ENCODE data around the gene FCRLB. TPM values are rescaled to one million over a fixed set of nuclear protein-coding genes. Genes with fewer than 3 reads are reported as not detected.

The FCRLB gene
- total RNA-seq, 4 donors from 2014 or later, result 0.15 to 0.81 (median 0.23) TPM; not detected in 1

GRCh38 chr1:161731981-161732718 lies 10.8 kb downstream of the FCRLB start:
- H3K27ac ChIP-seq, result no peak overlapping the region
- no peaks in the 10 kb centered on the region for H3K36me3 ChIP-seq
- H3K9me3 ChIP-seq, result no peaks in the 10 kb centered on the region
- peaks cover 0 to 7% (median 0%) of the 10 kb centered on the region in 3 donors for H3K4me1 ChIP-seq
- TF ChIP-seq EP300 (IDR thresholded peaks at IDR 0.05) (no peak), POLR2A (IDR thresholded peaks at IDR 0.05) (no peak), POLR2AphosphoS5 (IDR thresholded peaks at IDR 0.05) (no peak), CTCF (IDR thresholded peaks at IDR 0.05) (no peak)
- H3K27me3 ChIP-seq, result peaks cover 3% of the 10 kb centered on the region
- WGBS, 2 donors (ENCODE audit: low coverage in 1 of 2), result 73 to 81% methylated on average over 5 of the region's 5 CpGs
- no peak for ATAC-seq
- H3K4me3 ChIP-seq, result no peak overlapping the region

- no peaks in the 10 kb centered on the region for H3K4me1 ChIP-seq
- ATAC-seq, result no peak
- WGBS, 2 donors (ENCODE audit: low coverage in 1 of 2), result 32 to 83% methylated on average over 1 of the region's 1 CpG
- no peak overlapping the region for H3K27ac ChIP-seq
- no peaks in the 10 kb centered on the region for H3K9me3 ChIP-seq
- peaks cover 11% of the 10 kb centered on the region for H3K27me3 ChIP-seq
- no peak overlapping the region for H3K4me3 ChIP-seq
- H3K36me3 ChIP-seq, result no peaks in the 10 kb centered on the region
- TF ChIP-seq CTCF (IDR thresholded peaks at IDR 0.05), result no peak
- TF ChIP-seq POLR2A (IDR thresholded peaks at IDR 0.05), result no peak
- no peak for TF ChIP-seq EP300 (IDR thresholded peaks at IDR 0.05)
- TF ChIP-seq POLR2AphosphoS5 (IDR thresholded peaks at IDR 0.05), result no peak
Measured at GRCh38 chr1:161733526-161733925, 12.2 kb downstream of the FCRLB start.

DNA sequence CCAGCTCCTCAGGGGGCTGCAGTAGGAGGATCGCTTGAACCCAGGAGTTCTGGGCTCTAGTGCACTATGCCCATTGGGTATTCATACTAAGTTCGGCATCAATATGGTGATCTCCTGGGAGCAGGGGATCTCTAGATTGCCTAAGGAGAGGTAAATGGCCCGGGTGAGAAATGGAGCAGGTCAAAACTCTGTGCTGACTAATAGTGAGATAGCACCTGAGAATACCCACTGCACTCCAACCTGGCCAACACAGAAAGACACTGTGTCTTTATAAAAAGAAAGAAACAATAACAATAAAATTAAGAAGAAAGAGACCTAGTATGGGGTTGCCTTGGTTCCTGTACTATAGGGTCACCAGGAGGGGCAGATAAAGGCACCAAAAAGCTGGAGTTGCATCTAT lies 14.5 kb downstream of the FCRLB start:
- Histone ChIP-seq H3K4me3 (no peak overlapping the region), H3K4me1 (no peaks in the 10 kb centered on the region), H3K36me3 (no peaks in the 10 kb centered on the region), H3K27me3 (peaks cover 27% of the 10 kb centered on the region), H3K27ac (no peak overlapping the region), H3K9me3 (no peaks in the 10 kb centered on the region)
- ATAC-seq, result no peak
- TF ChIP-seq CTCF (IDR thresholded peaks at IDR 0.05) (no peak), POLR2A (IDR thresholded peaks at IDR 0.05) (no peak), EP300 (IDR thresholded peaks at IDR 0.05) (no peak), POLR2AphosphoS5 (IDR thresholded peaks at IDR 0.05) (no peak)
- WGBS, 2 donors (ENCODE audit: low coverage in 1 of 2), result 93 to 100% methylated on average over 1 to 3 of the region's 3 CpGs

GRCh38 chr1:161736335-161736969 lies 15.1 kb downstream of the FCRLB start:
- H3K27me3 ChIP-seq, result peaks cover 27% of the 10 kb centered on the region

More at GRCh38 chr1:161736335-161736969, 15.1 kb downstream of the FCRLB start:
- Histone ChIP-seq H3K4me3 (no peak overlapping the region), H3K4me1 (peaks cover 0 to 6% (median 0%) of the 10 kb centered on the region in 3 donors), H3K9me3 (no peaks in the 10 kb centered on the region), H3K36me3 (no peaks in the 10 kb centered on the region), H3K27ac (no peak overlapping the region)
- ATAC-seq, result no peak
- WGBS, 2 donors (ENCODE audit: low coverage in 1 of 2), result 57 to 80% methylated on average over 2 to 4 of the region's 4 CpGs
- TF ChIP-seq POLR2A (IDR thresholded peaks at IDR 0.05) (no peak), POLR2AphosphoS5 (IDR thresholded peaks at IDR 0.05) (no peak), CTCF (IDR thresholded peaks at IDR 0.05) (no peak), EP300 (IDR thresholded peaks at IDR 0.05) (no peak)
